ENCODE results near the gene B3GALT5.

- TF ChIP-seq CTCF (IDR thresholded peaks at IDR 0.05) (no peak), POLR2AphosphoS5 (IDR thresholded peaks at IDR 0.05) (no peak), POLR2A (IDR thresholded peaks at IDR 0.05) (no peak)
Observed at GRCh38 chr21:39662411-39662953, 49.7 kb downstream of the B3GALT5 start.

All from prostate gland (tissue), 2 donors.